ENCODE results near the gene KCND3. TPM values are rescaled to one million over a fixed set of nuclear protein-coding genes. Genes with fewer than 3 reads are reported as not detected.

KCND3 gene
- polyA plus RNA-seq, 1 donor (not counting 4 experiments of a cell fraction or from before 2014, with no cell fraction given) = 0.21 TPM

GRCh38 chr1:111988377-111988742 is 1.1 kb downstream of the KCND3 start:
- TF ChIP-seq EZH2 (IDR thresholded peaks at IDR 0.05; ENCODE audit: low read length) (no peak), CTCF (optimal IDR thresholded peaks at IDR 0.05 in 1 of 3, IDR thresholded peaks at IDR 0.05 in 1 of 3, conservative IDR thresholded peaks at IDR 0.05 in 1 of 3; ENCODE audit: extremely low read depth in 1 of 3, insufficient read depth in 2 of 3, low read length in 3 of 3) (no peak)
- Histone ChIP-seq H3K27ac (ENCODE audit: control insufficient read depth, insufficient read depth, low read length) (no peak overlapping the region), H2AFZ (ENCODE audit: control insufficient read depth, low read length) (no peak overlapping the region), H3K36me3 (ENCODE audit: control insufficient read depth in 2 of 2, extremely low read depth in 1 of 2, insufficient read depth in 2 of 2, low read length in 2 of 2) (no peaks in the 10 kb centered on the region), H3K79me2 (ENCODE audit: control insufficient read depth, insufficient read depth, low read length) (no peaks in the 10 kb centered on the region), H3K9ac (ENCODE audit: control insufficient read depth, extremely low read depth, insufficient read depth, low read length) (no peak overlapping the region), H4K20me1 (ENCODE audit: control insufficient read depth, extremely low read depth, insufficient read depth, low read length) (no peaks in the 10 kb centered on the region), H3K4me2 (ENCODE audit: control insufficient read depth, extremely low read depth, insufficient read depth, low read depth, low read length) (no peak overlapping the region), H3K4me1 (ENCODE audit: control insufficient read depth, extremely low read depth, insufficient read depth, low read length) (peaks cover 13% of the 10 kb centered on the region), H3K9me3 (ENCODE audit: control insufficient read depth, low read depth, low read length) (no peaks in the 10 kb centered on the region), H3K27me3 (ENCODE audit: control insufficient read depth, extremely low read depth, insufficient read depth, low read length) (peaks cover 17% of the 10 kb centered on the region), H3K9me1 (ENCODE audit: control insufficient read depth, extremely low read depth, insufficient read depth, low read length) (no peaks in the 10 kb centered on the region), H3K4me3 (ENCODE audit: control insufficient read depth in 2 of 3, extremely low read depth in 1 of 3, insufficient read depth in 2 of 3, low read depth in 1 of 3, low read length in 3 of 3) (no peak overlapping the region)
- DNase-seq (ENCODE audit: low read depth, low spot score) (no peak), FAIRE-seq (no peak)
- dilution Hi-C loops (cut with MboI; ENCODE audit: extremely low pct_ligation_motif_present, low sequenced_read_pairs) = no loop called here

DNA sequence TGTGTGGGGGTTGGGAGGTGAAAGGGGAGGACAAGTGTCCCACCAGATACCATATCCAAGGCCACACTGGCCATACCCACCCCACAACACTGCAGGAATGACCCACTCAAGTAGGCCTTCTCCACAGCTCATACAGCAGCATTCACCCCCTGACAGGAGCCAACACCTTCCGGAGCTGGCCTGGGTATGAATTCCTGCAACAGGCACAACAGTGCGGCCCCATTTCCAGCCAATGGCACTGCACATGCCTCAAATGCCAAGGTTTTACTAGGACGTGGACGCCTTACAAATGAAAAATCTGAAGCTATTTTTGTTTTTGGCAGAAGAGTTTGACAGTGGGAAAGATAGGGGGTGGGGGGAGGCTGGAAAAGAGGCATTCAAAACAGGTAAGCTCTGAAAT is 2.0 kb downstream of the KCND3 start:
- H3K4me3 ChIP-seq (ENCODE audit: control insufficient read depth in 2 of 3, extremely low read depth in 1 of 3, insufficient read depth in 2 of 3, low read depth in 1 of 3, low read length in 3 of 3) = no peak overlapping the region
- H3K9ac ChIP-seq (ENCODE audit: control insufficient read depth, extremely low read depth, insufficient read depth, low read length) = no peak overlapping the region
- no peak overlapping the region for H2AFZ ChIP-seq (ENCODE audit: control insufficient read depth, low read length)
- H3K4me1 ChIP-seq (ENCODE audit: control insufficient read depth, extremely low read depth, insufficient read depth, low read length) = peaks cover 13% of the 10 kb centered on the region
- no peak overlapping the region for H3K27ac ChIP-seq (ENCODE audit: control insufficient read depth, insufficient read depth, low read length)
- H4K20me1 ChIP-seq (ENCODE audit: control insufficient read depth, extremely low read depth, insufficient read depth, low read length) = no peaks in the 10 kb centered on the region
- H3K27me3 ChIP-seq (ENCODE audit: control insufficient read depth, extremely low read depth, insufficient read depth, low read length) = peaks cover 17% of the 10 kb centered on the region
- TF ChIP-seq CTCF (optimal IDR thresholded peaks at IDR 0.05 in 1 of 3, IDR thresholded peaks at IDR 0.05 in 1 of 3, conservative IDR thresholded peaks at IDR 0.05 in 1 of 3; ENCODE audit: extremely low read depth in 1 of 3, insufficient read depth in 2 of 3, low read length in 3 of 3) (no peak), EZH2 (IDR thresholded peaks at IDR 0.05; ENCODE audit: low read length) (no peak)
- no peaks in the 10 kb centered on the region for H3K36me3 ChIP-seq (ENCODE audit: control insufficient read depth in 2 of 2, extremely low read depth in 1 of 2, insufficient read depth in 2 of 2, low read length in 2 of 2)
- no peaks in the 10 kb centered on the region for H3K9me1 ChIP-seq (ENCODE audit: control insufficient read depth, extremely low read depth, insufficient read depth, low read length)
- dilution Hi-C loops (cut with MboI; ENCODE audit: extremely low pct_ligation_motif_present, low sequenced_read_pairs) = no loop called here
- H3K9me3 ChIP-seq (ENCODE audit: control insufficient read depth, low read depth, low read length) = no peaks in the 10 kb centered on the region
- DNase-seq (ENCODE audit: low read depth, low spot score) = no peak
- no peaks in the 10 kb centered on the region for H3K79me2 ChIP-seq (ENCODE audit: control insufficient read depth, insufficient read depth, low read length)
- no peak overlapping the region for H3K4me2 ChIP-seq (ENCODE audit: control insufficient read depth, extremely low read depth, insufficient read depth, low read depth, low read length)
- no peak for FAIRE-seq

Measured in keratinocyte (primary cell).